HCT116 (cell line): ENCODE measurements around the gene GSG1L. TPM values are rescaled to one million over a fixed set of nuclear protein-coding genes. Genes with fewer than 3 reads are reported as not detected.

Experiments
- ATAC-seq: fragments of 200-7000 bp; cut with Tn5 transposase; 2 replicates; pipeline ENCODE4 v1.9.1; 2020; ENCODE audit warnings: mild to moderate bottlenecking, moderate library complexity
- BruUV-seq: library from RNA; stranded (reverse); fragments of 400-500 nt; replicated peaks from 2 replicates; lab custom pipeline; 2021; lab: Mats Ljungman, UMichigan
- CTCF ChIA-PET: fragments of 300-600 bp; sonication (Branson Sonifier 250); formaldehyde crosslinking; loops from one replicate; lab custom pipeline; 2021; ENCODE audit warnings: antibody characterized with exemption; lab: Charles Lee
- POLR2A ChIA-PET: fragments of 300-600, 350-600 bp; sonication (Branson Sonifier 250); formaldehyde crosslinking; loops from one replicate; lab custom pipeline; 2021; ENCODE audit warnings: antibody characterized with exemption; lab: Charles Lee
- RAD21 ChIA-PET, 2 experiments: fragments of 300-600 bp; sonication (Branson Sonifier 250); formaldehyde crosslinking; loops; one replicate each; lab custom pipeline; 2023; ENCODE audit warnings: low total read pairs in 2 of 2; ENCODE audit not compliant: uncharacterized antibody in 2 of 2, unreplicated experiment in 2 of 2, low non-redundant PET in 1 of 2; lab: Charles Lee
- DNase-seq: peaks from one replicate; pipeline ENCODE4 v3.0.0-alpha.2; 2010; ENCODE audit warnings: low read depth, low spot score
- H2AFZ ChIP-seq: fragments of 200-600 bp; shearing (Covaris generic), sonication (generic); 2 replicates; pipeline ENCODE4 v1.6.1; 2017; ENCODE audit warnings: low read depth, mixed run types, mixed read lengths, antibody characterized with exemption, low read length; ENCODE audit not compliant: poor library complexity, severe bottlenecking
- H3K27ac ChIP-seq: 2 replicates; pipeline ENCODE4 v1.5.1; 2012; ENCODE audit warnings: low read depth, low read length
- H3K27me3 ChIP-seq: fragments of 200-600 bp; sonication (generic); 2 replicates; pipeline ENCODE4 v1.6.1; 2016; ENCODE audit warnings: mixed run types, low read length, mixed read lengths; ENCODE audit not compliant: insufficient read depth
- H3K36me3 ChIP-seq, 2 experiments: fragments of 200-500 bp in 1 of 2; fragments of 200-600 bp in 1 of 2; sonication (Bioruptor generic) in 1 of 2; sonication (generic) in 1 of 2; 2 replicates each; pipeline versions ENCODE4 v1.5.1 to v1.6.1; 2014 to 2016; ENCODE audit warnings: low read length in 2 of 2, inconsistent platforms in 1 of 2, mixed read lengths in 1 of 2, mixed run types in 1 of 2; ENCODE audit not compliant: insufficient read depth in 2 of 2, control insufficient read depth in 1 of 2
- H3K4me1 ChIP-seq, 2 experiments: fragments of 200-600 bp in 1 of 2; sonication (generic) in 1 of 2; 2 replicates each; pipeline versions ENCODE4 v1.5.1 to v1.6.1; 2012 to 2017; ENCODE audit warnings: low read length in 2 of 2, inconsistent platforms in 1 of 2, mild to moderate bottlenecking in 1 of 2, mixed read lengths in 1 of 2, mixed run types in 1 of 2, moderate library complexity in 1 of 2; ENCODE audit not compliant: insufficient read depth in 2 of 2, control insufficient read depth in 1 of 2
- H3K4me2 ChIP-seq: fragments of 200-600 bp; sonication (generic); 2 replicates; pipeline ENCODE4 v1.6.1; 2017; ENCODE audit warnings: mixed run types, low read length, mixed read lengths
- H3K4me3 ChIP-seq, 2 experiments: fragments of 200-600 bp in 1 of 2; sonication (generic) in 1 of 2; replicated peaks in 1 of 2; 2 replicates each; pipeline ENCODE4 v1.5.1; 2011 to 2016; ENCODE audit warnings: low read length in 2 of 2, control low read depth in 1 of 2, low read depth in 1 of 2, mild to moderate bottlenecking in 1 of 2, mixed read lengths in 1 of 2, mixed run types in 1 of 2
- H3K79me2 ChIP-seq: fragments of 200-600 bp; sonication (generic); 2 replicates; pipeline ENCODE4 v1.6.1; 2017; ENCODE audit warnings: mild to moderate bottlenecking, mixed run types, low read length, moderate library complexity, mixed read lengths; ENCODE audit not compliant: insufficient read depth
- H3K9ac ChIP-seq: fragments of 200-600 bp; sonication (generic); 2 replicates; pipeline ENCODE4 v1.6.1; 2016; ENCODE audit warnings: low read length, mixed read lengths
- H3K9me2 ChIP-seq: fragments of 200-600 bp; sonication (generic), shearing (Covaris generic); 2 replicates; pipeline ENCODE4 v1.6.1; 2017; ENCODE audit warnings: mixed run types, mild to moderate bottlenecking, moderate library complexity; ENCODE audit not compliant: insufficient read depth
- H3K9me3 ChIP-seq, 2 experiments: fragments of 200-500 bp in 1 of 2; fragments of 200-600 bp in 1 of 2; sonication (Bioruptor generic) in 1 of 2; sonication (generic) in 1 of 2; 2 replicates each; pipeline ENCODE4 v1.6.1; 2014 to 2017; ENCODE audit warnings: low read length in 2 of 2, mixed read lengths in 2 of 2, inconsistent platforms in 1 of 2, low read depth in 1 of 2, mild to moderate bottlenecking in 1 of 2, mixed run types in 1 of 2, moderate library complexity in 1 of 2; ENCODE audit not compliant: control insufficient read depth in 1 of 2, insufficient read depth in 1 of 2
- H4K20me1 ChIP-seq: fragments of 200-600 bp; sonication (generic), shearing (Covaris generic); 2 replicates; pipeline ENCODE4 v1.6.1; 2017; ENCODE audit warnings: mixed run types, mild to moderate bottlenecking, moderate library complexity; ENCODE audit not compliant: insufficient read depth
- CBX3 ChIP-seq: IDR thresholded peaks from 2 replicates; pipeline ENCODE4 v1.6.1; 2012; ENCODE audit warnings: low read depth
- CEBPB ChIP-seq: IDR thresholded peaks from 2 replicates; pipeline ENCODE4 v1.6.1; 2012; ENCODE audit warnings: low read depth
- EGR1 ChIP-seq: IDR thresholded peaks from 2 replicates; pipeline ENCODE4 v1.6.1; 2012; ENCODE audit warnings: low read depth
- ELF1 ChIP-seq: IDR thresholded peaks from 2 replicates; pipeline ENCODE4 v1.6.1; 2012; ENCODE audit warnings: low read depth, borderline replicate concordance
- EZH2 ChIP-seq: fragments of 200-600 bp; sonication (generic); IDR thresholded peaks from 2 replicates; pipeline ENCODE4 v1.6.1; 2017; ENCODE audit warnings: antibody characterized with exemption, mixed run types
- EZH2phosphoT487 ChIP-seq: fragments of 200-600 bp; IDR thresholded peaks from 2 replicates; pipeline ENCODE4 v1.6.1; 2018; ENCODE audit warnings: antibody characterized with exemption, borderline replicate concordance
- FOSL1 ChIP-seq: IDR thresholded peaks from 2 replicates; pipeline ENCODE4 v1.6.1; 2012; ENCODE audit warnings: low read depth
- JUND ChIP-seq: IDR thresholded peaks from 2 replicates; pipeline ENCODE4 v1.6.1; 2012
- POLR2A ChIP-seq: IDR thresholded peaks from 2 replicates; pipeline ENCODE4 v1.7.0; 2011; ENCODE audit warnings: borderline replicate concordance; ENCODE audit not compliant: insufficient read depth, insufficient read length; ENCODE audit errors: extremely low read depth
- POLR2AphosphoS5 ChIP-seq: IDR thresholded peaks from 2 replicates; pipeline ENCODE4 v1.6.1; 2011; ENCODE audit warnings: mild to moderate bottlenecking, low read depth, low read length, moderate library complexity
- RAD21 ChIP-seq: IDR thresholded peaks from 2 replicates; pipeline ENCODE4 v1.6.1; 2012; ENCODE audit warnings: low read depth, mild to moderate bottlenecking
- SIN3A ChIP-seq: IDR thresholded peaks from 2 replicates; pipeline ENCODE4 v1.6.1; 2012; ENCODE audit warnings: low read depth
- YY1 ChIP-seq: IDR thresholded peaks from 2 replicates; pipeline ENCODE4 v1.6.1; 2011; ENCODE audit warnings: low read length, low read depth, moderate library complexity, mild to moderate bottlenecking; ENCODE audit not compliant: insufficient replicate concordance; ENCODE audit errors: extremely low read depth
- ZFX ChIP-seq: fragments of 450-650 bp; IDR thresholded peaks from 2 replicates; pipeline ENCODE4 v1.6.1; 2017
- intact Hi-C: fragments of 100-400 bp; cut with micrococcal nuclease; formaldehyde crosslinking; loops from 2 replicates; pipeline ENCODE4 v1.10.0; 2022
- total RNA-seq: library from RNA; stranded (reverse); gene quantifications from one replicate; pipeline ENCODE4 v1.2.1, GENCODE V29; 2021; ENCODE audit not compliant: unreplicated experiment
- TF ChIP-seq, protein P1 (sequence below): IDR thresholded peaks from 2 replicates; pipeline ENCODE4 v1.6.1; 2011; ENCODE audit warnings: mild to moderate bottlenecking, low read length, moderate library complexity; ENCODE audit not compliant: insufficient replicate concordance; ENCODE audit errors: extremely low read depth
- TF ChIP-seq, protein P2 (sequence below): IDR thresholded peaks from 2 replicates; pipeline ENCODE4 v1.6.1; 2012
- TF ChIP-seq, protein P3 (sequence below): IDR thresholded peaks from 2 replicates; pipeline ENCODE4 v1.6.1; 2012

GSG1L gene
- total RNA-seq, 1 experiment from 2014 or later = not detected

DNA sequence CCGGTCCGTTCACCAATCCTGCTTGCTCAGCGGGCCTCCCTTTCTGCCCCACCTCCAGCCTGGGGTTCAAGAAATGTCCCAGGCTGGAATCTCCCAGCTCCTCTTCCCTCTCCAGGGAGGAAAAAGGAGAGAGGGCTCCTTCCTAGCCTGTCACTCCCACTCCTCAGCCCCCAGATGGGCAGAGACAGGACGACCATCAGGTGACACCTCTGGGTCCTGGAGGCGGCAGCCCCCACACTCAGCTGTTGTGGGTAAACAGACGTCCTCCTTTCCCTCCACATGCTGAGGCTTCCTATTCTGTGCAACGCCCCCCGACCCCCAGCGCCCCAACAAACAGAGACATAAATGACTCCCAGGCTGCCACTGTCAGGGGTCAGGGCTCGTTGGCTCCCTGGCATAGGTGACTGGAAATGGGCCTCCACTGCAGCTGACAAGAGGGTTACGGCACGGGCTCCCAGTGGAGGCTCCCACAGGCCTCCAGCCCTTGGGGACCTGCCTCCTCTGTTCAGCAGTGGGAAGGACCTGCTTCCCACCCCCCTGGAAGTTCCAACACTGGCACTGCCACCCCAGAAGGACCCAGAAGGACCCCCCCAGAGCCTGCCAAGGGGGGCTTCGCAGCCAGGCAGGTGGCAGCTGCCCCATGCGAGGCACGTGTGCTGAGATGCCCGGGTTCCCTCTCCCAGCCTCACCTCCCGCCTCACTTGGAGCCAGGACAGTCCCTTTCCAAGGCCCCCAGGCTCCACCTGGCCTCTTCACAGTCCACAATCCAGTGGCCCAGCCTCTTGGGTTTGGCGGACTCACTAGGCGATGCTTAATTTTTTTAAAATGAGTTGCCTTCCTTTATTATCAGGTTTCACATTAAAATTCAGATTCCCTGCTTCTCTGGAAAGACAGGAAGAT, 281.3 kb downstream of the GSG1L start:
- H3K4me2 ChIP-seq = no peak overlapping the region
- no peak overlapping the region for H3K9ac ChIP-seq
- H3K79me2 ChIP-seq = no peaks in the 10 kb centered on the region
- H3K36me3 ChIP-seq = no peaks in the 10 kb centered on the region
- ChIA-PET CTCF (no interaction called here), POLR2A (no interaction called here), RAD21 (no interaction called here)
- H3K27ac ChIP-seq = no peak overlapping the region
- BruUV-seq = no TSS peak
- no peaks in the 10 kb centered on the region for H4K20me1 ChIP-seq
- no peaks in the 10 kb centered on the region for H3K9me2 ChIP-seq
- no peak overlapping the region for H3K4me3 ChIP-seq
- no peak for DNase-seq
- TF ChIP-seq JUND (no peak), RAD21 (no peak), POLR2AphosphoS5 (no peak)
- TF ChIP-seq, protein P1, sequence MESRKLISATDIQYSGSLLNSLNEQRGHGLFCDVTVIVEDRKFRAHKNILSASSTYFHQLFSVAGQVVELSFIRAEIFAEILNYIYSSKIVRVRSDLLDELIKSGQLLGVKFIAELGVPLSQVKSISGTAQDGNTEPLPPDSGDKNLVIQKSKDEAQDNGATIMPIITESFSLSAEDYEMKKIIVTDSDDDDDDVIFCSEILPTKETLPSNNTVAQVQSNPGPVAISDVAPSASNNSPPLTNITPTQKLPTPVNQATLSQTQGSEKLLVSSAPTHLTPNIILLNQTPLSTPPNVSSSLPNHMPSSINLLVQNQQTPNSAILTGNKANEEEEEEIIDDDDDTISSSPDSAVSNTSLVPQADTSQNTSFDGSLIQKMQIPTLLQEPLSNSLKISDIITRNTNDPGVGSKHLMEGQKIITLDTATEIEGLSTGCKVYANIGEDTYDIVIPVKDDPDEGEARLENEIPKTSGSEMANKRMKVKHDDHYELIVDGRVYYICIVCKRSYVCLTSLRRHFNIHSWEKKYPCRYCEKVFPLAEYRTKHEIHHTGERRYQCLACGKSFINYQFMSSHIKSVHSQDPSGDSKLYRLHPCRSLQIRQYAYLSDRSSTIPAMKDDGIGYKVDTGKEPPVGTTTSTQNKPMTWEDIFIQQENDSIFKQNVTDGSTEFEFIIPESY = no peak
- H2AFZ ChIP-seq = no peak overlapping the region
- no peaks in the 10 kb centered on the region for H3K4me1 ChIP-seq
- ATAC-seq = no peak
- intact Hi-C loops = no loop called here
- no peaks in the 10 kb centered on the region for H3K9me3 ChIP-seq
- no peaks in the 10 kb centered on the region for H3K27me3 ChIP-seq

DNA sequence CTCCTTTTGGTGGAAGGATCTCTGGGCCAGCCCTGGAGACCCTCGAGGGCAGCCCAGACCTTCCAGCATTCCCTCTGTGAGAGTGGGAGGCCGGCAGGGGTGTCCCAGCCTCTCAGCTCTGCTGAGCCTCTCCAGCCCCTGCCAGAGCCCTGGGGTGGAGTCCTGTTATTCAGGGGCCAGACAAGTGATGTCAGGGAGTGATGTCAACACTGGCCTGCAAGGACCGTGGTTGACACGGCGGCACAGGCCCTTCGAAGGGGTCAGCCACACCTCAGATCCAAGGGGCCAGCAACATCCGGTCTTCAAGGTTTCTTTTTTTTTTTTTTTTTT, 282.4 kb downstream of the GSG1L start:
- intact Hi-C loops = no loop called here
- POLR2A ChIA-PET = no interaction called here
- H3K9ac ChIP-seq = no peak overlapping the region
- TF ChIP-seq YY1 = no peak
- no peak for TF ChIP-seq EGR1
- TF ChIP-seq CEBPB = no peak
- TF ChIP-seq CBX3 = no peak
- no peak for TF ChIP-seq ZFX
- TF ChIP-seq, protein P2, sequence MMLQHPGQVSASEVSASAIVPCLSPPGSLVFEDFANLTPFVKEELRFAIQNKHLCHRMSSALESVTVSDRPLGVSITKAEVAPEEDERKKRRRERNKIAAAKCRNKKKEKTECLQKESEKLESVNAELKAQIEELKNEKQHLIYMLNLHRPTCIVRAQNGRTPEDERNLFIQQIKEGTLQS = no peak
- TF ChIP-seq EZH2 = no peak
- TF ChIP-seq SIN3A = no peak
- no peak for TF ChIP-seq ELF1
- no peak for TF ChIP-seq POLR2AphosphoS5
- TF ChIP-seq, protein P1 = no peak
- no peak for TF ChIP-seq POLR2A
- TF ChIP-seq, protein P3, sequence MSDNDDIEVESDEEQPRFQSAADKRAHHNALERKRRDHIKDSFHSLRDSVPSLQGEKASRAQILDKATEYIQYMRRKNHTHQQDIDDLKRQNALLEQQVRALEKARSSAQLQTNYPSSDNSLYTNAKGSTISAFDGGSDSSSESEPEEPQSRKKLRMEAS = no peak
- TF ChIP-seq EZH2phosphoT487 = no peak
- no peak for TF ChIP-seq FOSL1

More for the DNA sequence above, 282.4 kb downstream of the GSG1L start:
- Histone ChIP-seq H3K27me3 (no peaks in the 10 kb centered on the region), H4K20me1 (no peaks in the 10 kb centered on the region), H3K4me3 (no peak overlapping the region), H3K27ac (no peak overlapping the region), H2AFZ (no peak overlapping the region), H3K36me3 (no peaks in the 10 kb centered on the region), H3K4me2 (no peak overlapping the region), H3K9me2 (no peaks in the 10 kb centered on the region), H3K9me3 (no peaks in the 10 kb centered on the region), H3K79me2 (no peaks in the 10 kb centered on the region), H3K4me1 (no peaks in the 10 kb centered on the region)
- ChIA-PET RAD21 (no interaction called here), CTCF (no interaction called here)
- BruUV-seq = no TSS peak
- no peak for DNase-seq
- no peak for ATAC-seq
